ENCODE measurements around the gene MCRIP2. TPM values are rescaled to one million over a fixed set of nuclear protein-coding genes. Genes with fewer than 3 reads are reported as not detected.

The MCRIP2 gene
- total RNA-seq, 1 donor from 2014 or later: 2.9 TPM

DNA sequence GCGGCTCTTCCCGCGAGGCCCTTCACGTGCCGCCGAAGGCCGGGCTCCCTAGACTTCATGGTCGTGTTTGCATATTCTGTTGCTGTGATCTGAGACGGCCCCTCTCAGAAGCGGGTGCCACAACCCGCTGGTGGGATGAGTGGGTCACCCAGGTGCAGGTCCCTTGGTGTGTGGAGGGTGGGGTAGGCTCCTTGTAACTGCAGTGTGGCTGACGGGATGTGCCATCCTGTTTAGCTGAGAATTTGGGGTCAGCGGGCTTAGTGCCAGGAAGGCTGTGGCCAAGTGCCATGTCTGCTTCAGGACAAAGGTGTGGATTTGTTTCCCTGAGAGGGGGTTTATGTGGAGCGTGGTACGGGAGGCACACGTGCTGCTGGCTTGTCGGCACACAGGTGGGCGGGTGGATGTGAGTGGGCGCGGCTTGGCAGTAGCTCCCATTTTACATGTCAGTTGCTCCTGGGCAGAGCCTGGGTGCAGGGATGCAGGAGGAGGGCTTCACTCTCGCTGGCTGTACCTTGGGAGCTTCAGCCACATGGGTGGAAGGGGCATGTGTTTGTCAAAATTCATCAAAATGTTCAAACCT, 20.0 kb upstream of the MCRIP2 start:
- DNase-seq (ENCODE audit: low spot score): no peak
- H3K27me3 Mint-ChIP-seq (ENCODE audit: unreplicated experiment): peaks cover 7% of the 10 kb centered on the region
- H3K9me3 Mint-ChIP-seq (ENCODE audit: unreplicated experiment): no peaks in the 10 kb centered on the region
- no peak overlapping the region for H3K4me3 Mint-ChIP-seq (ENCODE audit: unreplicated experiment)
- H3K4me1 Mint-ChIP-seq (ENCODE audit: unreplicated experiment): no peaks in the 10 kb centered on the region
- peaks cover 3% of the 10 kb centered on the region for H3K36me3 Mint-ChIP-seq (ENCODE audit: low read depth, unreplicated experiment)
- TF ChIP-seq, protein P1, sequence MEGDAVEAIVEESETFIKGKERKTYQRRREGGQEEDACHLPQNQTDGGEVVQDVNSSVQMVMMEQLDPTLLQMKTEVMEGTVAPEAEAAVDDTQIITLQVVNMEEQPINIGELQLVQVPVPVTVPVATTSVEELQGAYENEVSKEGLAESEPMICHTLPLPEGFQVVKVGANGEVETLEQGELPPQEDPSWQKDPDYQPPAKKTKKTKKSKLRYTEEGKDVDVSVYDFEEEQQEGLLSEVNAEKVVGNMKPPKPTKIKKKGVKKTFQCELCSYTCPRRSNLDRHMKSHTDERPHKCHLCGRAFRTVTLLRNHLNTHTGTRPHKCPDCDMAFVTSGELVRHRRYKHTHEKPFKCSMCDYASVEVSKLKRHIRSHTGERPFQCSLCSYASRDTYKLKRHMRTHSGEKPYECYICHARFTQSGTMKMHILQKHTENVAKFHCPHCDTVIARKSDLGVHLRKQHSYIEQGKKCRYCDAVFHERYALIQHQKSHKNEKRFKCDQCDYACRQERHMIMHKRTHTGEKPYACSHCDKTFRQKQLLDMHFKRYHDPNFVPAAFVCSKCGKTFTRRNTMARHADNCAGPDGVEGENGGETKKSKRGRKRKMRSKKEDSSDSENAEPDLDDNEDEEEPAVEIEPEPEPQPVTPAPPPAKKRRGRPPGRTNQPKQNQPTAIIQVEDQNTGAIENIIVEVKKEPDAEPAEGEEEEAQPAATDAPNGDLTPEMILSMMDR (IDR thresholded peaks at IDR 0.05; ENCODE audit: unreplicated experiment): no peak
- no peak overlapping the region for H3K27ac Mint-ChIP-seq (ENCODE audit: unreplicated experiment)

DNA sequence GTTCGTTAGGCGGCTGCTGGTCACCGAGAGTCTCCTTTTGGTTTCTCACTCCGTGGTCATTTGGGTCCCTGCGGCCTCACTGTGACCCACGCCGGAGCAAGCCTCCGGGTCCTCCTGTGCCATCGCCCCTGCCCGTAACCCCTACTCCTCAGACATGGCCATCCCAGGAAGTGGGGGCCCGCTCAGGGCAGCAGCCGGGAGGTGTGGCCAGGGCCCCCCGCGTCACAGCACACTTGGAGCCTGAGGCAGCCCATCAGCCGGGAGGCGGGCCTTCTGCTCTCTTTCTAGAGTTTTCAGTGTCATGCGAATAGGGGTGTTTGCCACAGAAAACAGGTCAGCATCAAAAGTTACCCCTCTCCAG, 18.7 kb upstream of the MCRIP2 start:
- DNase-seq (ENCODE audit: low spot score): no peak
- Mint-ChIP-seq H3K36me3 (ENCODE audit: low read depth, unreplicated experiment) (peaks cover 5% of the 10 kb centered on the region), H3K4me3 (ENCODE audit: unreplicated experiment) (no peak overlapping the region), H3K4me1 (ENCODE audit: unreplicated experiment) (no peaks in the 10 kb centered on the region), H3K27me3 (ENCODE audit: unreplicated experiment) (peaks cover 7% of the 10 kb centered on the region), H3K27ac (ENCODE audit: unreplicated experiment) (peak overlapping the region; percentile 30), H3K9me3 (ENCODE audit: unreplicated experiment) (no peaks in the 10 kb centered on the region)
- TF ChIP-seq, protein P1 (IDR thresholded peaks at IDR 0.05; ENCODE audit: unreplicated experiment): no peak

DNA sequence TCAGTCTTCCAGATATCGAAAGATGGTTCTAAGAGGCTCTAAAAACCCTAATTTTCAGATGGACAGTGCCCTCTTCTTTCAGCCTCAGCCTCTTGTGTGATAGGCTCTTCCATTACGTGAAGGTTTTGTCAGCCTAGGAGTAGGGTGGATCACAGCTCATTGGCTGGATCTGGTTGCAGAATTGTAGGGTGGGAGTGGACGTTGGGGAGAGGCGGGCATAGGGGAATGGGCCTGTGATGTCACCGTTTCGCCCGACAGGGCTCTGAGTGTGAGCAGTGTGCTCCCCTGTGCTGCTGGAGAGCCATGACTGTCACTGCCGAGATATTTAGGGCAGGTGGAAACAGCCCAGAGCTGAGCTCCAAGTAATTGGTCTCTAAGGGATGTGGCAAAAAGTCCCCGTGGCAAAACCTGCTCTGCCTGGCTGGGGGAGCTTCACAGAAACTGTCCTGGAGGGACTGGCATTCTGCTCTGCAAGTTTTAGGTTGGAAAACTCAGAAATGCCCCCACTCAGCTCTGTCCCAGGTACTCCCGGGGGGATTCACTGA, 17.0 kb upstream of the MCRIP2 start:
- Mint-ChIP-seq H3K27ac (ENCODE audit: unreplicated experiment) (no peak overlapping the region), H3K36me3 (ENCODE audit: low read depth, unreplicated experiment) (peaks cover 5% of the 10 kb centered on the region), H3K4me3 (ENCODE audit: unreplicated experiment) (no peak overlapping the region)

DNA sequence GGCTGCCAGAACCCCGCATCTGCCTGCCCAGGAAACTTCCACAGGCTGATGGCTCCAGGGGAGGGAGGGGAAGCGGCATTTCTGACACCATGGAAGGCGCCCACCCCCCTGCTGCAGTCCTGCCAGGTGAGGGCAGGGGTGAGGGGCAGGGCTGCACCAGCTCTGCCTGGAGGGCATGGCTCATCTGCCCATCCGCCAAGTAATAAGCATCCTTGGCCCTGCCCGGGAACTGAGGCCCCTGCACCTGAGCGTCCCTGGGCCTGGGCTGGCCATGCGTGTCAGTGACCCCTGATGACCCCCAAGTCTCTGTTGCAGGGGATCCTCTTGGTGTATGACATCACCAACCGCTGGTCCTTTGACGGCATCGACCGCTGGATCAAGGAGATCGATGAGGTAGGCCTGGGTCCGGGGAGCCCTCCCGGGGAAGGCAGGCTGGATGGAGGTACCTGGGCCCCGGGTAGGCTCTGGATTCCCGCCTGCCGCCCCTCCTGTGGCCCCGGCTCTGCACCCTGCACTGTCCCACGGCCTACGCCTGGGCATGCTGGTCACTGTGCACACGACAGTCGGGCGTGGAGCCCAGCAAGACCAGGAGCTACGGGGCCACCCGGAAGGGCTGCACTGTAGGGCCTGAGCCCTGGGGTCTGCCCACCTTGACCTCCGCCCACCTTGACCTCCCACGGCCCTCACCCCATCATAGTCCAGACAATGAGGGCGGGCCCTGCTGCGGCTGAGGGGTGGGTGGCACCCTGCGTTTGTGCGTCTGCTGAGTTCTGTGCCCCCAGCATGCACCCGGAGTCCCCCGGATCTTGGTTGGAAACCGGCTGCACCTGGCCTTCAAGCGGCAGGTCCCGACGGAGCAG, 16.3 kb upstream of the MCRIP2 start:
- Mint-ChIP-seq H3K4me3 (ENCODE audit: unreplicated experiment) (no peak overlapping the region), H3K27ac (ENCODE audit: unreplicated experiment) (no peak overlapping the region)
- TF ChIP-seq, protein P1 (IDR thresholded peaks at IDR 0.05; ENCODE audit: unreplicated experiment): no peak

More for the DNA sequence above, 17.0 kb upstream of the MCRIP2 start:
- Mint-ChIP-seq H3K4me1 (ENCODE audit: unreplicated experiment) (no peaks in the 10 kb centered on the region), H3K9me3 (ENCODE audit: unreplicated experiment) (no peaks in the 10 kb centered on the region), H3K27me3 (ENCODE audit: unreplicated experiment) (peaks cover 5% of the 10 kb centered on the region)
- TF ChIP-seq, protein P1 (IDR thresholded peaks at IDR 0.05; ENCODE audit: unreplicated experiment): no peak
- DNase-seq (ENCODE audit: low spot score): no peak

More for the DNA sequence above, 16.3 kb upstream of the MCRIP2 start:
- Mint-ChIP-seq H3K9me3 (ENCODE audit: unreplicated experiment) (no peaks in the 10 kb centered on the region), H3K36me3 (ENCODE audit: low read depth, unreplicated experiment) (peaks cover 5% of the 10 kb centered on the region), H3K27me3 (ENCODE audit: unreplicated experiment) (peaks cover 5% of the 10 kb centered on the region), H3K4me1 (ENCODE audit: unreplicated experiment) (no peaks in the 10 kb centered on the region)
- DNase-seq (ENCODE audit: low spot score): no peak
